GM19043 (cell line): Measurements from ENCODE around the gene FCER1G.
"Not testable (repeated sequence)": the region's sequence is repeated elsewhere in the genome, so short reads cannot be mapped to it uniquely, and the experiment has no call there.

Source experiments
- ATAC-seq: cut with Tn5 transposase; IDR thresholded peaks from one replicate; pipeline ENCODE4 v1.9.1; 2021; ENCODE audit warnings: low read depth; ENCODE audit not compliant: unreplicated experiment

The FCER1G gene

DNA sequence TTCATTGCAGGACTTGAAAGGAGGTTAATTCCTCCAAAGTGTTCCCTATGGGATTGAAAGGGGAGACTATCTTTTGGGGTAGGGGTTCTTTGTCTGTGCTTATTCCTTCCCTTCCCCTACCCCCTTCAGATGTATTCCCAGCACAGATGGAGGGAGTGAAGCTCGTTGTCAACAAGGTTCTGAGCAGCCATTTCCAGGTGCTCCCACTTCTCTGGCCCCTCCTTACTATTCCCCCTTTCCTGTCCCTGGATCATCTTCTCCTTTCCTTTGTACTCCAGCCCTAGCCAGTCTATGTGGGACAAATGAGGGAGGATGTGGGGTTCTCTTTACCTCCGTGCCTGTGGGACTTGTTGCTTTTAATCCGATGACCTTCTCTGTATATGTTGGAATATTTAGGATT, 11.7 kb downstream of the FCER1G start:
- no peak for ATAC-seq

DNA sequence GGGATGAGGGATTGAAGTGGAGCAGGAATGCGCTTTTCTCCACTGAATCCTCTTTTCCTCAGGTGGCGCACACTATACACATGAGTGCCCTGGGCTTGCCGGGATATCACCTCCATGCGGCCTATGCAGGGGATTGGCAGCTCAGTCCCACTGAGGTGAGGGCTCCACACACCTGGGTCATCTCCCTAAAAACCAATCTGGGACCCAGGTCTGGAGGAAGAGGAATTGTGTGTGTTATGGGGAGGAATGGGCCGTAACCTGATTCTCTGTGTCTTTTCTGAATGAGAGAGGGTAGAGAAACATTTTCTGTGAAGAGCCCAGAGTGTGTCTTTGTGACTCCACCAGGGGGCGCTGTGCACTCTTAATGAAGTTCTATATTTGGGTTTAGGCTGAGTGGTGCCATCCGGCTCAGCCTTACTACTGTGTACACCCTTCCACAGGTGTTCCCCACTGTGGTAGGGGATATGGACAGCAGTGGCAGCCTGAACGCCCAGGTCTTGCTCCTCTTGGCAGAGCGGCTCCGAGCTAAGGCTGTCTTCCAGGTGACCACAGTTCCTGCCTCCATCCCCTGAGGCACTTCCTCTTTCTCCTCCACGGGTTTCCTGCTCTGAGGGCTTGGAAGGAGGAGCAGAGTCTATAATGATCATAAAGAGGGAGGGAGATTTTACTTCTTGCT, 12.2 kb downstream of the FCER1G start:
- no peak for ATAC-seq

- no peak for ATAC-seq
Observed at GRCh38 chr1:161228032-161228431, 12.9 kb downstream of the FCER1G start.

DNA sequence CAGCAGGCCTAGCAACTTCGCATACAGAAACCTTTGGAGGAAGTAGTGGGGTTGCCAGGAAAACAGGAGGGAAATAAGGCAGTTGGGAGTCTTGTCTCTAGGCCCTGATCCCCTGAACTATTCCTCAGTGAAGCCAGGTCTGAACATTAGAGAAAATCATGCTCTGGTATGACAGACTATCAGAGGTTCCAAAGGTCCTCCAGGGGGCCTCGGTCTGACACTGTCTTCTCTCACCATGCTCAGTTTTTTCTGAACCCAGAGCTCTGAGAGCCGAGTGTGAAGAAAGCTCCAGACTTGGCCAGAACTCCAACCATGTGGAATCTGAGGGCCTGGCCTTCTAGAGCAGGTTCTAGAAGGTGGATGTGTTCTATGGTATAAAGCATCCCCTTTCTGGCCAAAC, 14.8 kb downstream of the FCER1G start:
- ATAC-seq: no peak

- ATAC-seq: no peak
Observed at GRCh38 chr1:161230762-161231161, 15.7 kb downstream of the FCER1G start.

GRCh38 chr1:161233102-161233501, 18.0 kb downstream of the FCER1G start:
- no peak for ATAC-seq

DNA sequence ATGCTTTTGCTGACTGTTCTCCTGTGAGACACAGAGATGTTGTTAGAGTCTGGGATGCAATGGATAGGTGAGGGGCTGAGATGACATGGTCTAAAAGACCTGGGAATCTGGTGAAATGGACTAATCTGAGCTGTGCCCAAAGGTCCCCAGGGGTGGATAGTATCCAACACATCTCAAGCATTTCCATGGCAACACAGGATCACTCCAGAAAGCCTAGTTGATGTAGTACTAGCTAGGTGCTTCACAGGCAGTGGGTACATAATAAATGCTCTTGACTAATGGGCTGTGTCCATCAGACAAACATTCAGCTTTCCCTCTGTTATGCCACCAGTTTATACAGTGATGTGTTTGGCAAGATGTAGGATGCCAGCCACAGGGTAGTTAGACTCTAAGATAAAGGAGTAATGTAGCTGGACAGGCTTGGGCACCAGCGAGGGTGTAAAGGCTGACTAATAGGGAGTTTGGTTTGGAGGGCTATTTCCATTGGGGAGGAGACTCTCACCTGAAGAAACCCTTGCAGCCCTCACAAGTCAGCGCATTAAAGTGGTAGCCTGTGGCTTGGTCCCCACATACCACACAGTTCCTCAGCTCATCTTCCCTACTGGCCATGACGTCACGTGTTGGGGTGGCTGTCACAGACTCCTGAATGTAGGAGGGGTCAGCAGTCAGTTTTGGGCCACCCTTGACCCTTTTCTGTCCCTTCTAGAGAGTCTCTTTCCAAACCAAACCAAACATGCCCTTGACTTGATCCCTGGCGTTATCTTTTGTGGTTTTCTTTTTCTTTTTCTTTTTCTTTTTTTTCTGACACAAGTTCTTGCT, 21.1 kb downstream of the FCER1G start:
- ATAC-seq: no peak

- no peak for ATAC-seq
Observed at GRCh38 chr1:161238039-161238473, 23.0 kb downstream of the FCER1G start, which contains the start of gene NR1I3. NR1I3 (minus strand) TSS chr1:161238203; CDS start chr1:161236565, 1,638 bp downstream.

- ATAC-seq: no peak
Observed at GRCh38 chr1:161241682-161242081, 26.6 kb downstream of the FCER1G start.

- no peak for ATAC-seq
Observed at GRCh38 chr1:161242313-161242712, 27.2 kb downstream of the FCER1G start.

DNA sequence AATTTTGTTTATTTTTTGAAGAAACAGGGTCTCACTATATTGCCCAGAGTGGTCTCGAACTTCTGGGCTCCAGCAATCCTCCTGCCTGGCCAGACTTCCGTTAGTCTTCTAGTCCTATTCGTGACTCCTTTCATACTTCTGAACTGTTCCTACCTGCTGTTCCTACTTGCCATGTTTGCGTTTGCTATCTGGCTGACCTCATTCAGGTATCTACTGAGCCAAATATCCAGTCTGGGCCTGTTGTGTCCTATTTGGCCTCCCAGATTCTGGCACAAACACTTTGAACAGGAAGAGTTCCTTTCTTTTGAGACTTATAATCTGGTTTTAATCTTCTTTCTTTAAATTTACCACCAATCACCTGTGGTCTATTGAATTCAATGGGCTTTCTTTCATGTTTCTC, 29.8 kb downstream of the FCER1G start:
- ATAC-seq: no peak

GRCh38 chr1:161250100-161250499, 35.0 kb downstream of the FCER1G start:
- ATAC-seq: not testable (repeated sequence)

DNA sequence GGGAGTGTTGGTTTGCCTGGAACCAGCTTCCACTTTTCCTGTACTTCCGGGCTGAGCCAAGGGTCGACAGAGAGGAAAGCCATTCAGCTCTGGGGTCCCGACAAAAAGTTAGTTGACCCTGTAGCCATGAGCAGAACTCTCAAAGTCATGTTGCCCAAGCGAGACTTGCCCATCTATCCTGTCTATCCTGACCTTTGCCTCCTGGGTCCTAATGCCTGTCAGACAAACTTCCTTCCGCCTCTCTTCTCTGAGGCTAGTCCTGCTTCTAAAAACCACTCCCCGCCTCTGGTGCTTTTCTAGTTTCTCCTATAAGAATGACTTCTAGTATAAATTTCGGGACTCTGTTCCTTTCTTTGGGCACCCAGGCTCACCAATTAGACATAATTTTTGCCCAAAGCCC, 35.7 kb downstream of the FCER1G start:
- ATAC-seq: no peak

DNA sequence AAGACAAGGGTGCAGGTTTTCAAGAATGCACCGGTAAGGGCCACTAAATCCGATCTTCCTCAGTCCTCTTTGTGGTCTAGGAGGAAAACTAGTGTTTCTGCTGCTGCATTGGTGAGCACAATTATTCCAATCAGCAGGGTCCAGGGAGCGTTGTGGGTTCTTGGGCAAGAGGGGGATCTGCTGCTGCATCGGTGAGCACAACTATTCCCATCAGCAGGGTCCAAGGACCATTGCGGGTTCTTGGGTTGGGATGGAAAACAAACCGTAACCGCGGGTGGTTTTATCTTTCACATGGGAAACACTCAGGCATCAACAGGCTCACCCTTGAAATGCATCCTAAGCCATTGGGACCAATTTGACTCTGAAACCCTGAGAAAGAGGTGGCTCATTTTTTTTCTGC, 36.5 kb downstream of the FCER1G start:
- no peak for ATAC-seq

GRCh38 chr1:161255302-161255701, 40.2 kb downstream of the FCER1G start:
- ATAC-seq: not testable (repeated sequence)

GRCh38 chr1:161255955-161256520, 40.9 kb downstream of the FCER1G start:
- not testable (repeated sequence) for ATAC-seq

- not testable (repeated sequence) for ATAC-seq
Observed at GRCh38 chr1:161257109-161257508, 42.0 kb downstream of the FCER1G start.

GRCh38 chr1:161258439-161259344, 43.6 kb downstream of the FCER1G start, which contains the start of gene PCP4L1:
PCP4L1 (plus strand) TSS chr1:161258745; CDS start chr1:161258975, 230 bp downstream.
- no peak for ATAC-seq

- no peak for ATAC-seq
Observed at GRCh38 chr1:161259345-161259702, 44.2 kb downstream of the FCER1G start.

DNA sequence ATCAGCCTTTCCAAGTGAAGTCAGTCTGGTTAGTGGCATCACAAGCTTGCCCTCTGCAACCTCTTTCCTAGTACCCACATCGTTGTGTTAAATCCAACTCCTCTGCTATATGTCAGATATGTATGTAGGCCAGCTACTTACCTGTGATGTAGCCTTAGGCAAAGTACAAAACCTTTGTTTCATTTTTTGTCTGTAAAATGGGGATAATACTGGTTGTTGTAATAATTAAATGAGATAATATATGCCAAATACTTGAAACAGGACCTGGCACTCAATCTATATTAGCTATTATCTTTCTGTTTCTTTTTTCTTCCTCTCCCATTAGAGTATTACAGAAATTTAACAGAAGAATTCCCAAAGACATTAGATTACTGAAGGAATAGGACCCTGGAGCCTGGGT, 44.7 kb downstream of the FCER1G start:
- no peak for ATAC-seq
